ENCODE measurements around the gene TTBK1. TPM values are rescaled to one million over a fixed set of nuclear protein-coding genes. Genes with fewer than 3 reads are reported as not detected.
A peak's percentile ranks its signal among the peaks of the same experiment; 100 is the strongest.

The TTBK1 gene
- total RNA-seq, 2 experiments from 2014 or later: 0.09 to 0.11 TPM

GRCh38 chr6:43268355-43268700, 25.0 kb downstream of the TTBK1 start:
- peaks cover 9% of the 10 kb centered on the region for H3K27me3 Mint-ChIP-seq
- intact Hi-C loops (cut with micrococcal nuclease): loop anchor here (5.0 kb wide), 1 partner anchor 239 kb away; no protein-coding TSS in a partner anchor

GRCh38 chr6:43268782-43269272, 25.5 kb downstream of the TTBK1 start:
- CTCF ChIA-PET: interaction anchor here (1.3 to 1.8 kb wide), 4 partner anchors 40 to 237 kb away, joined by 3 to 5 read pairs (median 4); partner anchors contain the start of genes DNPH1 and TJAP1
- POLR2A ChIA-PET: interaction anchor here (0.8 to 1.1 kb wide), 3 partner anchors 40 to 252 kb away, joined by 3 read pairs; no protein-coding TSS in a partner anchor
- peaks cover 10% of the 10 kb centered on the region for H3K27me3 Mint-ChIP-seq

More at GRCh38 chr6:43268355-43268700, 25.0 kb downstream of the TTBK1 start:
- no peaks in the 10 kb centered on the region for H3K9me3 Mint-ChIP-seq
- DNase-seq (no peak), ATAC-seq (no peak)
- H3K4me3 Mint-ChIP-seq: no peak overlapping the region
- no peak overlapping the region for H3K27ac Mint-ChIP-seq
- POLR2A ChIA-PET: interaction anchor here (0.8 to 1.1 kb wide), 3 partner anchors 39 to 126 kb away, joined by 3 read pairs; partner anchors contain the start of gene DNPH1
- H3K36me3 Mint-ChIP-seq (ENCODE audit: low read depth): no peaks in the 10 kb centered on the region
- H3K4me1 Mint-ChIP-seq (ENCODE audit: low read depth): peaks cover 11% of the 10 kb centered on the region
- TF ChIP-seq CTCF (IDR thresholded peaks at IDR 0.05): no peak
- CTCF ChIA-PET: interaction anchor here (1.3 to 1.8 kb wide), 4 partner anchors 40 to 237 kb away, joined by 3 to 5 read pairs (median 4); partner anchors contain the start of genes DNPH1 and TJAP1

GRCh38 chr6:43269273-43270007, 26.2 kb downstream of the TTBK1 start:
- Mint-ChIP-seq H3K9me3 (no peaks in the 10 kb centered on the region), H3K27ac (no peak overlapping the region), H3K36me3 (ENCODE audit: low read depth) (no peaks in the 10 kb centered on the region), H3K27me3 (peaks cover 16% of the 10 kb centered on the region), H3K4me3 (peak overlapping the region; percentile 31), H3K4me1 (ENCODE audit: low read depth) (peaks cover 11% of the 10 kb centered on the region)
- ATAC-seq (peak; percentile 74), DNase-seq (peak; percentile 59)
- intact Hi-C loops (cut with micrococcal nuclease): loop anchor here (5.0 kb wide), 1 partner anchor 238 kb away; no protein-coding TSS in a partner anchor
- POLR2A ChIA-PET: interaction anchor here (0.9 to 1.1 kb wide), 2 partner anchors 125 to 251 kb away, joined by 3 read pairs; no protein-coding TSS in a partner anchor
- CTCF ChIA-PET: interaction anchor here (0.6 to 1.4 kb wide), 3 partner anchors 128 to 577 kb away, joined by 3 to 4 read pairs (median 3); partner anchors contain the start of gene TJAP1
- no peak for TF ChIP-seq CTCF (IDR thresholded peaks at IDR 0.05)

More at GRCh38 chr6:43268782-43269272, 25.5 kb downstream of the TTBK1 start:
- Mint-ChIP-seq H3K9me3 (no peaks in the 10 kb centered on the region), H3K36me3 (ENCODE audit: low read depth) (no peaks in the 10 kb centered on the region), H3K27ac (no peak overlapping the region), H3K4me3 (peak overlapping the region; percentile 31), H3K4me1 (ENCODE audit: low read depth) (peaks cover 11% of the 10 kb centered on the region)
- DNase-seq (no peak), ATAC-seq (no peak)
- intact Hi-C loops (cut with micrococcal nuclease): loop anchor here (5.0 kb wide), 1 partner anchor 238 kb away; no protein-coding TSS in a partner anchor
- TF ChIP-seq CTCF (IDR thresholded peaks at IDR 0.05): no peak

GRCh38 chr6:43271103-43271815, 28.0 kb downstream of the TTBK1 start:
- ATAC-seq: no peak
- H3K36me3 Mint-ChIP-seq (ENCODE audit: low read depth): no peaks in the 10 kb centered on the region
- peaks cover 25% of the 10 kb centered on the region for H3K27me3 Mint-ChIP-seq

More at GRCh38 chr6:43271103-43271815, 28.0 kb downstream of the TTBK1 start:
- Mint-ChIP-seq H3K4me3 (no peak overlapping the region), H3K27ac (no peak overlapping the region), H3K4me1 (ENCODE audit: low read depth) (peaks cover 17% of the 10 kb centered on the region), H3K9me3 (no peaks in the 10 kb centered on the region)
- POLR2A ChIA-PET: interaction anchor here (0.7 kb wide), 2 partner anchors 9 to 92 kb away, joined by 3 to 5 read pairs; no protein-coding TSS in a partner anchor
- no peak for DNase-seq
- intact Hi-C loops (cut with micrococcal nuclease): no loop called here
- TF ChIP-seq CTCF (IDR thresholded peaks at IDR 0.05): no peak
- CTCF ChIA-PET: interaction anchor here (1.1 kb wide), 1 partner anchor 37 kb away, joined by 3 read pairs; the partner anchor contains the start of gene CRIP3

Measured in activated CD8-positive, alpha-beta T cell treated with anti-CD3 and anti-CD28 coated beads for 36 hours (primary cell).